ENCODE data around the gene MTMR3.

MTMR3 gene

GRCh38 chr22:29870574-29870973 lies 12.4 kb upstream of the MTMR3 start:
- no peak for DNase-seq (ENCODE audit: low read depth in 2 of 2)

GRCh38 chr22:29871684-29872083 lies 11.3 kb upstream of the MTMR3 start:
- no peak for DNase-seq (ENCODE audit: low read depth in 2 of 2)

DNA sequence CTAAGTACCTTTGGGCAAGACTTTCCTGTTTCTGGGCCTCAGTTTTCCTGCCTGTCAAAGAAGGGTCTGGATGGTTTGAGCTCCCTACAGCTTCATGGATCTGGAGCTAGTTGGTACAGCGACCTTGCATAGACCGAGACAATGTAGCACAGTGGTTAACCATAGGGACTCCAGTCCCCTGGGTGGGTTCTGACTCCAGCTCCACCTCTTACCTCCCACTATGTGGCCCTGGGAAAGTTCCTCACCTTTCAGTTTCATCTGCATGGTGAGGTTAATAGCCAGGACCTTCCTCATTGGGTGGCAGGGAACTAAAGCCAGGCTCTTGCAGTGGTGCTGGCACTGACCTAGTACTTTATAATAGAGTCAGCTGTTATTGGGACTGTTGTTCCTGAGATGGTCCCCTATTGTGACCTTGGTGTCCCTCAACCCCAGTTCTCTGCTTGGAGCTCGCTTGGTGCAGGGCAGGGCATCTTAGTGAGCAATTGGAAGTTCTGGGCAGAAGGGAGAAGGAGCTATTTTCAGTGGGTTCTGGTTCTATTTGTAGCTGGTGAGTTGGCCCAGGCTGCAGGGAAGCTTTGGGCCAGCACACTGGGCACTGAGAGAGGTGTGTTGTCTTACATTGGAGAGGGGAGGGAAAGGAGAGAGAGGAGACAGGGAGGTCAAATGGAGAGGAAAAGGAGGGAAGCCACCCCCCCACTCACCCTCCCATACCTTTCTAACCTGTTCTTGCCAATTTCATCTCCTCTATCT lies 10.7 kb upstream of the MTMR3 start:
- DNase-seq (ENCODE audit: low read depth in 2 of 2) = no peak

DNA sequence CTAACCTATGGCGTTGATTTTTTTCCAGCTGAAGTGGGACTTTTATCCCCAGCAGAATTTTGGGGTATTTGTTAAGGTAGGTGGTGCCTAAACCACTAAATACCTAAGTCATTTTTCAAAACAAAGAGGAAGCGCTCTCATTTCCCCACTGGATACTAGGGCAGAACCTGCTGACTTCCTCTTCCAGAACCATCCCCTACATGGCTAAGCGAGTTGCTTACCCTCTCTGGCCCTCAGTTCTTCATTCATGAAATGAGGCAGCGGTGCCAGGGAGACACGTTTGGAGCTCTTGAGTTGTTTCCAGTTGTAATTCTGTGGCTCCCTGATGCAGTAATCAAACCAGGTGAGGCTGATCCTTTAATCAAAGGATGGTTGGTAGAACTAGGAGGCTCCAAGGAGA lies 10.0 kb upstream of the MTMR3 start:
- no peak for DNase-seq (ENCODE audit: low read depth in 2 of 2)

DNA sequence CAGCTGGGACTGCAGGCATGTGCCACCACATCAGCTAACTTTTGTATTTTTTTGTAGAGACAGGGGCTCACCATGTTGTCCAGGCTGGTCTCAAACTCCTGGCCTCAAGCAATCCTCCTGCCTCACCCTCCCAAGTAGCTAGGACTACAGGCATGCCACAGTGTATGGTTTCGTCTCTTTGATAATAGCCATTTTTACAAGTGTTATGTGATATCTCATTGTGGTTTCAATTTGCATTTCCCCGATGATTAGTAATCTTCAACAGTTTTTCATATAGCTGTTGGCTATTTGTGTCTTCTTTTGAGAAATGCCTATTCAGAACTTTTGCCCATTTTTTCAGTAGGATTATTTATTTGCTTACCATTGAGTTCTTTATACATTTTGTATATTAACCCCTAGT lies 9.0 kb upstream of the MTMR3 start:
- no peak for DNase-seq (ENCODE audit: low read depth in 2 of 2)

GRCh38 chr22:29877620-29878019 lies 5.4 kb upstream of the MTMR3 start:
- no peak for DNase-seq (ENCODE audit: low read depth in 2 of 2)

- DNase-seq (ENCODE audit: low read depth in 2 of 2) = no peak
These were observed 3.2 kb upstream of the MTMR3 start for GRCh38 chr22:29879753-29880152.

DNA sequence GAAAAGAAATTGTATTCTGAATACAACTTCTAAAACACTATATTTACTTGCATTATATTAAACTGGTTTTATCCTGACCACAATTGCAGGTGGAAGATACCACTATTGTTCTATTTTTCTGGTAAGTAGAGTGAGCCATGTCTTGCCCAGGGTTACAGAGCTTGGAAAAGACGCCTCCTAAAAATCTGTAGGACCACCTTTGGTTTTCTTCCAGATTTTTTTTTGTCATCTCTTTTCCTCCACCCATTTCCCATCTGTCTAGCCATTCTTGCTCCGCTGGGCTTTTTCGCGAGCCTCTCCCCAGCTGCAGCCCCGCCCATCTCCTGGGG lies 294 bp upstream of the MTMR3 start:
- no peak for DNase-seq (ENCODE audit: low read depth in 2 of 2)

GRCh38 chr22:29883775-29884097 lies 762 bp downstream of the MTMR3 start:
- no peak for DNase-seq (ENCODE audit: low read depth in 2 of 2)

GRCh38 chr22:29885610-29886009 lies 2.6 kb downstream of the MTMR3 start:
- no peak for DNase-seq (ENCODE audit: low read depth in 2 of 2)

DNA sequence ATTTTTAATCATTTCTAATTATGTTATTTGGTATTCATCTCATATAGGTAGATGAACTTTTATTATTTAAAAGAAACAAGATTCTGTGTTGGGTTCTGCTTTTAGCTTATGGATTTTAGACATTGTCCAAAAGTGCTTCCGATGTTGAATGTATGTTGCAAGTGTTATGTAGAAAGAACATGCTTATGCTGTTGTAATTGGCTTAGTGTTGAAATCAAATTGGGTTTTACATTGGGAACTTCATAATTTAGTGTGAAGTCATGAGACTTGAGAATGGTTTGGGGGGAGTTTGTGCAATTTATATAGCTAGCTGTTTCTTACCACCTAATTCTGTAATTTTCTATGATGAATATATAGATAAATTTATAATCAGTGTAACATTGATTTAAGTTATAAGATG lies 3.6 kb downstream of the MTMR3 start:
- no peak for DNase-seq (ENCODE audit: low read depth in 2 of 2)

DNA sequence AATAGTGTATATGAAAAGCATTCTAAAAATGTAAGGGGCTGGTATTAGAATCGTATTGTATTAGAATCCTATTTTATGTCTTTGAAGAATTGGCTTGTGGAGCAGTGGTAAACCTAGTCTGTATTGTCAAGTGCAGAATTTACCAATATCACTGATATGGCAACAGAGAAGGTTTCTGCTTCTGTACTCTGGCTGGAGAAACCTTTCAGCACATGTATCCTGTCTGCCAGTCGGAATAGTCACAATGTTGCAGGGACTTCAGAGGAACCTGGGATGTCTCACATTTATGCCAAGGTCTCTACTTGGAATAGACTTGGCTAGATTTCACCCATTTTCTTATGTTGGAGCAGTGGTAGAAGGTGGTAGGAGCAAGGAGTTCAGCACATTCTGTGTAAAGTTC lies 4.4 kb downstream of the MTMR3 start:
- DNase-seq (ENCODE audit: low read depth in 2 of 2) = no peak

DNA sequence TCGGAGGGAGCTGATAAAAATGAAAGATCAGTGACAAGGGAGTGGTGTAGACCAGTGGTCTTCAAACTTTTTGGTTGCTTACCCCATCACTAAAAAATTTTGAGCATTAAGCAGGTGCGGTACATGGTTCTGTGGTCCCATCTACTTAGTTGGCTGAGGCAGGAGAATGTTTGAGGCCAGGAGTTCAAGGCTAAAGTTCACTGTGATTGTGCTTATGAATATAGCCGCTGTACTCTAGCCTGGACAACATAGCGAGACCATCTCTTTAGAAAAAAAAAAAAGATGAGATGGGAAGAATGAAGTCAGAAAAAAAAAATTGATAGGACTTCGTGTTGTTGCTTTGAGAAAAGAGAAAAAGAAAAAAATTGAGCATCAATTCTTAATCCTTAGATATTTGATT lies 7.8 kb downstream of the MTMR3 start:
- DNase-seq (ENCODE audit: low read depth in 2 of 2) = no peak

DNA sequence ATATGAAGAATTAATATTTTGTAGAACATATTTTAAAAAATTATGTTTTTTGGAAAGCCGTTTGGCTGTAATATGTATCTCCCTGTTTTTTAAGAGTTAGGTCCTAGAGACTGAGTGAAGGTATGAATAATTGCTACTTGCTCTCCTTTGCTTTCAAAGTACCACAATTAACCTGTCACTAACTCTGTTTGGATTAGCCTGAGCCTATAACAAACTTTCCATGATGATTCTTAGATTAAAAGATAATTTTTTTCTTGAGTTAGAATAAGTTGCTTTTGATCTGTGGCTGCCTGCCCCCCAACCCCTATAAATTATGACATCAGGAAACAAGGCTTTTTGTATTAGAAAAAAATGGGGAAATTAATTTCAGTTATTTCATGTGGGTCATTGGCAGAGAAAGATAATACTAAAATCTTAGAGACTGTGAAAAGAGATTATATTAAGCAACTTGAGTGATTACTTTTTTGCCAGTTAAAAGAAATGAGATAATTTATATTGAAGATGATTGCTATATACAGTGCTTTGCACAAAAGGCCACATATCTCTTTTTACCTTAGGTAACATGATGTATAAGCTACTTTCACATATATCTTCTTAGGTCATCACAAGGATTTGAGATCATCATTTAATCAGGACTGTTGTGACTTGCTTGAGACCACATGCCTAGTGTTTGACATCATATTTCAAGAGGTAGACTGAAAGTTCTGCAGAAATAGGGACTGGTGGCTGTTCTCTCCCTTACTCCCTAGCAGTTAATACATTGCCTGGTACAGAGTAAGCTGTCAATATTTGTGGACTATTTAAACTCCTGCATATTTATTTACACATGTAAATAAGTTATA lies 9.6 kb downstream of the MTMR3 start:
- no peak for DNase-seq (ENCODE audit: low read depth in 2 of 2)

- no peak for DNase-seq (ENCODE audit: low read depth in 2 of 2)
These were observed 18.4 kb downstream of the MTMR3 start for GRCh38 chr22:29901354-29901753.

GRCh38 chr22:29903371-29903770 lies 20.4 kb downstream of the MTMR3 start:
- DNase-seq (ENCODE audit: low read depth in 2 of 2) = no peak

DNA sequence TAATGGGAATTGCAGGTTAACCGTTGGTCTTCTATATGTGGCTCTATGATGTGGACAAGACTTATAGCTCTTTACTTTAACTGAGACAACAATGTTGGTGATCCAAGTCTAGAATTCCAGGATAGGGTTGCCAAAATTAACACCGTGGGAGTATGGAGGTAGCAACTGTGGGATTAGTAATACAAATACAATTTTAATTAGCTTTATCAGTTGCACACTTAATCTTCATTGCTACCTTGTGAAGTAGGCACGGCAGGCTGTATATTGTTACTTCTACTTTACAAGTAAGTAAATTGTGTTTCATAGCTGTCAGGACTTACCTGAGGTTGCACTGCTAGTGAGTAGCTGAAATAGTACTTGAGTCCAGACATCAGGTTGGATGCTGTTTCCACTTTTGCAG lies 21.0 kb downstream of the MTMR3 start:
- DNase-seq (ENCODE audit: low read depth in 2 of 2) = no peak

GRCh38 chr22:29907753-29908515 lies 25.0 kb downstream of the MTMR3 start:
- DNase-seq (ENCODE audit: low read depth in 2 of 2) = peak in 1 of 2 donors; percentile 11

DNA sequence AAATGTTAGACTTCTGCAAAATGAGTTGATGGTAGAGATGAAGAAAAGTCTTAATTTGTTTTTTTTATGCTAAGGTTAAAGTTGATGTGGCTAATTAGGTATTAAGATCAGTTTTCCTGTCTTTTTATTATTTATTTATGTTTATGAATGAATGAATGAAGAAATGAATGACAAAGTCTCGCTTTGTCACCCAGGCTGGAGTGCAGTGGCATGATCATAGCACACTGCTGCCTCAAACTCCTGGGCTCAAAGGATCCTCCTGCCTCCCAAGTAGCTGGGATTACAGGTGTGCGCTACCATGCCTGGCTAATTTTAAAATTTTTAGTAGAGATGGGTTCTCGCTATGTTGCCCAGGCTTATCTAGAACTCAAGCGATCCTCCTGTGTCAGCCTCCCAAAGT lies 29.2 kb downstream of the MTMR3 start:
- DNase-seq (ENCODE audit: low read depth in 2 of 2) = no peak

GRCh38 chr22:29912605-29913398 lies 29.8 kb downstream of the MTMR3 start:
- no peak for DNase-seq (ENCODE audit: low read depth in 2 of 2)

- DNase-seq (ENCODE audit: low read depth in 2 of 2) = no peak
These were observed 31.2 kb downstream of the MTMR3 start for GRCh38 chr22:29914165-29914564.

GRCh38 chr22:29914991-29915533 lies 32.1 kb downstream of the MTMR3 start:
- DNase-seq (ENCODE audit: low read depth in 2 of 2) = no peak
